Ovary (tissue), 3 donors: ENCODE results near the gene SNX25.

Experiments used
- EP300 ChIP-seq: sonication (generic); formaldehyde crosslinking; IDR thresholded peaks from one replicate; pipeline ENCODE4 v1.6.1; 2017; ENCODE audit warnings: antibody characterized with exemption
- POLR2A ChIP-seq: fragments of 450-650 bp; IDR thresholded peaks from one replicate; pipeline ENCODE4 v1.6.1; 2017; ENCODE audit warnings: antibody characterized with exemption, mild to moderate bottlenecking, moderate library complexity
- TF ChIP-seq, protein P1 (sequence below), 3 donors: fragments of 450-650 bp in 2 of 3; fragments of 200-600 bp in 1 of 3; IDR thresholded peaks; one replicate each; pipeline versions ENCODE4 v1.5.1 to v1.8.0; 2016 to 2022; ENCODE audit warnings: antibody characterized with exemption in 3 of 3, mild to moderate bottlenecking in 1 of 3
- donor health status: DM: no; HTN: no; CAD: no.

DNA sequence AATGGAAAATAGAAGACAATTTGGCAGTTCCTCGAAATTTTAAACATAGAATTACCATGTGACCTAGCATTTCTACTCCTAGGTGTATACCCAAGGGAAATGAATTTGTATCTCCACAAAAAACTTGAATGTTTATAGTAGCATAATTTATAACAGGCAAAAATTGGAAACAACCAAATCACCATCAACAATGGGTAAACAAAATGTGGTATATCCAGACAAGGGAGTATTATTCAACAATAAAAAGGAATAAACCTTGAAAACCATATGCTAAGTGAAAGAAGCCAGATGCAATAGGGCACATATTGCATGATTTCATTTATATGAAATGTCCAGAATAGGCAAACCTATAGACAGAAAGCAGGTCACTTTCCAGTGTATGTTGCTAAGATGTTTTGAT lies 83.8 kb downstream of the SNX25 start:
- TF ChIP-seq, protein P1, sequence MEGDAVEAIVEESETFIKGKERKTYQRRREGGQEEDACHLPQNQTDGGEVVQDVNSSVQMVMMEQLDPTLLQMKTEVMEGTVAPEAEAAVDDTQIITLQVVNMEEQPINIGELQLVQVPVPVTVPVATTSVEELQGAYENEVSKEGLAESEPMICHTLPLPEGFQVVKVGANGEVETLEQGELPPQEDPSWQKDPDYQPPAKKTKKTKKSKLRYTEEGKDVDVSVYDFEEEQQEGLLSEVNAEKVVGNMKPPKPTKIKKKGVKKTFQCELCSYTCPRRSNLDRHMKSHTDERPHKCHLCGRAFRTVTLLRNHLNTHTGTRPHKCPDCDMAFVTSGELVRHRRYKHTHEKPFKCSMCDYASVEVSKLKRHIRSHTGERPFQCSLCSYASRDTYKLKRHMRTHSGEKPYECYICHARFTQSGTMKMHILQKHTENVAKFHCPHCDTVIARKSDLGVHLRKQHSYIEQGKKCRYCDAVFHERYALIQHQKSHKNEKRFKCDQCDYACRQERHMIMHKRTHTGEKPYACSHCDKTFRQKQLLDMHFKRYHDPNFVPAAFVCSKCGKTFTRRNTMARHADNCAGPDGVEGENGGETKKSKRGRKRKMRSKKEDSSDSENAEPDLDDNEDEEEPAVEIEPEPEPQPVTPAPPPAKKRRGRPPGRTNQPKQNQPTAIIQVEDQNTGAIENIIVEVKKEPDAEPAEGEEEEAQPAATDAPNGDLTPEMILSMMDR (IDR thresholded peaks at IDR 0.05) = no peak
- no peak for TF ChIP-seq POLR2A
- no peak for TF ChIP-seq EP300
